Spleen (tissue), 11 donors: ENCODE results near the gene ALCAM. TPM values are rescaled to one million over a fixed set of nuclear protein-coding genes. Genes with fewer than 3 reads are reported as not detected.

Experiments
- DNase-seq: peaks from one replicate; pipeline ENCODE4 v3.0.0-alpha.2; 2020
- H3K27ac ChIP-seq, 8 donors: fragments of 200-600 bp; sonication (generic) in 7 of 8; 1 replicate in 4 of 8; 2 replicates in 4 of 8; pipeline versions ENCODE4 v1.5.0 to v1.8.0; 2016 to 2021; ENCODE audit warnings: inconsistent platforms in 4 of 8, mild to moderate bottlenecking in 4 of 8, moderate library complexity in 1 of 8
- H3K27me3 ChIP-seq, 7 donors: fragments of 200-600 bp; sonication (generic) in 6 of 7; replicated peaks in 1 of 7; 1 replicate in 4 of 7; 2 replicates in 3 of 7; pipeline versions ENCODE4 v1.5.0 to v1.8.0; 2016 to 2021; ENCODE audit warnings: inconsistent platforms in 3 of 7, mild to moderate bottlenecking in 1 of 7
- H3K36me3 ChIP-seq, 6 donors: fragments of 200-600 bp; sonication (generic) in 5 of 6; 1 replicate in 4 of 6; 2 replicates in 2 of 6; pipeline versions ENCODE4 v1.5.0 to v1.8.0; 2016 to 2021; ENCODE audit warnings: inconsistent platforms in 2 of 6
- H3K4me1 ChIP-seq, 6 donors: fragments of 200-600 bp; sonication (generic) in 5 of 6; 1 replicate in 3 of 6; 2 replicates in 3 of 6; pipeline versions ENCODE4 v1.5.0 to v1.8.0; 2016 to 2021; ENCODE audit warnings: inconsistent platforms in 3 of 6
- H3K4me3 ChIP-seq, 8 donors: fragments of 200-600 bp; sonication (generic) in 7 of 8; 1 replicate in 4 of 8; 2 replicates in 4 of 8; pipeline versions ENCODE4 v1.5.0 to v1.8.0; 2016 to 2021; ENCODE audit warnings: inconsistent platforms in 4 of 8, mild to moderate bottlenecking in 4 of 8, moderate library complexity in 2 of 8
- H3K9me3 ChIP-seq, 8 donors: fragments of 200-600 bp; sonication (generic) in 7 of 8; 1 replicate in 4 of 8; 2 replicates in 4 of 8; pipeline versions ENCODE4 v1.5.0 to v1.8.0; 2016 to 2021; ENCODE audit warnings: inconsistent platforms in 4 of 8
- CTCF ChIP-seq, 11 experiments: fragments of 200-600 bp in 7 of 11; fragments of 450-650 bp in 4 of 11; sonication (generic) in 4 of 11; IDR thresholded peaks in 8 of 11; conservative IDR thresholded peaks in 3 of 11; 1 replicate in 7 of 11; 2 replicates in 4 of 11; pipeline versions ENCODE4 v1.4.0 to v1.8.0; 2016 to 2021; ENCODE audit warnings: antibody characterized with exemption in 11 of 11, inconsistent platforms in 4 of 11, mild to moderate bottlenecking in 1 of 11
- POLR2A ChIP-seq, 3 donors: fragments of 450-650 bp; IDR thresholded peaks; one replicate each; pipeline ENCODE4 v1.5.1; 2017; ENCODE audit warnings: antibody characterized with exemption in 3 of 3, mild to moderate bottlenecking in 1 of 3
- POLR2AphosphoS5 ChIP-seq, 3 donors: sonication (generic); formaldehyde crosslinking; IDR thresholded peaks; one replicate each; pipeline ENCODE4 v1.5.1; 2017; ENCODE audit warnings: antibody characterized with exemption in 3 of 3
- WGBS, 5 donors: extraction: QIAGEN DNeasy Blood & Tissue Kit in 3 of 5; methylation state at CpG; one replicate each; pipeline versions ENCODE4 v1.1.5 to v1.1.7; 2013 to 2018; 5-methylcytosine and 5-hydroxymethylcytosine counted together
- intact Hi-C: fragments of 100-400 bp; cut with DNase I; formaldehyde crosslinking; loops from one replicate; pipeline ENCODE4 v1.15.0; 2023; ENCODE audit warnings: low total_unique reads
- polyA plus RNA-seq, 3 donors: library from polyadenylated mRNA; stranded (reverse); fragments of 200-250 nt; gene quantifications; one replicate each; pipeline ENCODE4 v1.2.1, GENCODE V29; 2013
- total RNA-seq, 7 donors: library from RNA; depleted of rRNA in 3 of 7; stranded (reverse); fragments of >200 nt in 3 of 7; fragmentation: NEBNext Ultra II Directional in 4 of 7; extraction: Animal tissue kit (Norgen Biotek cat#: 25700) in 4 of 7; gene quantifications; one replicate each; pipeline versions ENCODE4 v1.1.0 to v1.2.1, GENCODE V29; 2016 to 2021
- donor health status: healthy with polysubstance abuse.
- donor health status: DM: no; HTN: no; CAD: no; lungs with moderate emphysema.
- donor health status: DM: no; HTN: no; CAD: no.
- donor health status: Bipolar disorder and iron deficiency.
- donor health status: healthy.
- donor health status: DM: no; HTN: no; CAD: no.
- donor health status: DM: yes; HTN: yes; CAD: no.

Gene ALCAM
- total and polyA plus RNA-seq, 10 donors, result 6.3 to 18.5 (median 11.8) TPM

GRCh38 chr3:105606016-105606415, 239.3 kb downstream of the ALCAM start:
- no peak overlapping the region for H3K27ac ChIP-seq

GRCh38 chr3:105608623-105609022, 241.9 kb downstream of the ALCAM start:
- TF ChIP-seq POLR2AphosphoS5 (IDR thresholded peaks at IDR 0.05) (no peak), CTCF (IDR thresholded peaks at IDR 0.05 in 8 of 11, conservative IDR thresholded peaks at IDR 0.05 in 3 of 11) (no peak)
- Histone ChIP-seq H3K27me3 (no peaks in the 10 kb centered on the region), H3K36me3 (no peaks in the 10 kb centered on the region), H3K4me1 (no peaks in the 10 kb centered on the region), H3K9me3 (no peaks in the 10 kb centered on the region), H3K27ac (no peak overlapping the region), H3K4me3 (no peak overlapping the region)
- WGBS, 5 donors, result 87 to 96% (median 90%) methylated on average over 17 of the region's 17 CpGs
- DNase-seq, result no peak
- intact Hi-C loops, result no loop called here

More at GRCh38 chr3:105606016-105606415, 239.3 kb downstream of the ALCAM start:
- Histone ChIP-seq H3K9me3 (no peaks in the 10 kb centered on the region), H3K27me3 (no peaks in the 10 kb centered on the region), H3K36me3 (no peaks in the 10 kb centered on the region), H3K4me1 (no peaks in the 10 kb centered on the region), H3K4me3 (no peak overlapping the region)
- TF ChIP-seq POLR2A (IDR thresholded peaks at IDR 0.05) (no peak), POLR2AphosphoS5 (IDR thresholded peaks at IDR 0.05) (no peak), CTCF (IDR thresholded peaks at IDR 0.05 in 8 of 11, conservative IDR thresholded peaks at IDR 0.05 in 3 of 11) (no peak)
- intact Hi-C loops, result no loop called here
- no peak for DNase-seq

- TF ChIP-seq CTCF (IDR thresholded peaks at IDR 0.05 in 8 of 11, conservative IDR thresholded peaks at IDR 0.05 in 3 of 11) (no peak), POLR2A (IDR thresholded peaks at IDR 0.05) (no peak), POLR2AphosphoS5 (IDR thresholded peaks at IDR 0.05) (no peak)
- H3K27me3 ChIP-seq, result no peaks in the 10 kb centered on the region
- no peak overlapping the region for H3K4me3 ChIP-seq
- WGBS, 5 donors, result 89 to 96% (median 94%) methylated on average over 4 of the region's 4 CpGs
- DNase-seq, result no peak
- H3K9me3 ChIP-seq, result no peaks in the 10 kb centered on the region
- intact Hi-C loops, result no loop called here
- H3K4me1 ChIP-seq, result no peaks in the 10 kb centered on the region
- no peaks in the 10 kb centered on the region for H3K36me3 ChIP-seq
- H3K27ac ChIP-seq, result no peak overlapping the region
Measured at GRCh38 chr3:105610473-105610872, 243.8 kb downstream of the ALCAM start.

- TF ChIP-seq POLR2AphosphoS5 (IDR thresholded peaks at IDR 0.05) (no peak), CTCF (IDR thresholded peaks at IDR 0.05 in 8 of 11, conservative IDR thresholded peaks at IDR 0.05 in 3 of 11) (no peak), POLR2A (IDR thresholded peaks at IDR 0.05) (no peak)
- Histone ChIP-seq H3K4me3 (no peak overlapping the region), H3K4me1 (no peaks in the 10 kb centered on the region), H3K27me3 (no peaks in the 10 kb centered on the region), H3K9me3 (no peaks in the 10 kb centered on the region), H3K27ac (no peak overlapping the region), H3K36me3 (no peaks in the 10 kb centered on the region)
- intact Hi-C loops, result no loop called here
- no peak for DNase-seq
- WGBS, 5 donors, result 87 to 89% (median 88%) methylated on average over 5 of the region's 5 CpGs
Measured at GRCh38 chr3:105611304-105612192, 244.8 kb downstream of the ALCAM start.
